GM23338 (cell line): ENCODE measurements around the gene ZFP36L1.

Experiments used
- CREB1 ChIP-seq: fragments of 250-450 bp; sonication (Bioruptor Pico); IDR thresholded peaks from 2 replicates; pipeline ENCODE4 v1.5.0; 2020; ENCODE audit warnings: low read depth, mild to moderate bottlenecking, moderate library complexity
- EZH2phosphoT487 ChIP-seq: fragments of 200-600 bp; sonication (generic); IDR thresholded peaks from one replicate; pipeline ENCODE4 v1.8.1; 2018; ENCODE audit warnings: antibody characterized with exemption; ENCODE audit not compliant: unreplicated experiment

GRCh38 chr14:68747393-68747792 is 45.5 kb downstream of the ZFP36L1 start:
- no peak for TF ChIP-seq EZH2phosphoT487
- no peak for TF ChIP-seq CREB1 (CRISPR knock-in tag)
